HEK293 (cell line): ENCODE data around the gene PLCB1.

Experiments
- CTCF ChIA-PET: fragments of 350-600 bp; formaldehyde crosslinking; extraction: SDS; loops from one replicate; lab custom pipeline; 2021; ENCODE audit warnings: antibody characterized with exemption; lab: Yijun Ruan, JAX
- POLR2A ChIA-PET: fragments of 300-600 bp; formaldehyde crosslinking; extraction: SDS; loops from one replicate; lab custom pipeline; 2020; ENCODE audit warnings: antibody characterized with exemption, inconsistent platforms; lab: Yijun Ruan, JAX
- H3K27ac ChIP-seq: fragments of 200-500 bp; sonication (Bioruptor generic); 2 replicates; pipeline ENCODE4 v1.5.1; 2014; ENCODE audit warnings: low read depth, low read length, control low read depth, inconsistent platforms; ENCODE audit errors: extremely low read depth
- H3K36me3 ChIP-seq, 2 experiments: fragments of 200-500 bp in 1 of 2; sonication (Bioruptor generic) in 1 of 2; 1 replicate in 1 of 2; 2 replicates in 1 of 2; pipeline ENCODE4 v1.5.1; 2014 to 2017; ENCODE audit warnings: inconsistent platforms in 2 of 2, low read length in 2 of 2; ENCODE audit not compliant: control insufficient read depth in 2 of 2, insufficient read depth in 1 of 2
- H3K4me1 ChIP-seq: fragments of 200-500 bp; sonication (Bioruptor generic); 2 replicates; pipeline ENCODE4 v1.5.1; 2014; ENCODE audit warnings: mild to moderate bottlenecking, low read length, inconsistent platforms; ENCODE audit not compliant: control insufficient read depth, insufficient read depth
- H3K4me3 ChIP-seq: 2 replicates; pipeline ENCODE4 v1.5.1; 2011; ENCODE audit warnings: low read depth, mild to moderate bottlenecking, control low read depth, low read length, moderate library complexity
- H3K9me3 ChIP-seq: fragments of 200-500 bp; sonication (Bioruptor generic); 2 replicates; pipeline ENCODE4 v1.5.1; 2014; ENCODE audit warnings: low read depth, low read length, inconsistent platforms; ENCODE audit not compliant: control insufficient read depth, insufficient read depth
- GLI4 ChIP-seq: fragments of 450-650 bp; formaldehyde crosslinking; IDR thresholded peaks from 2 replicates; pipeline ENCODE4 v1.5.1; 2016; ENCODE audit warnings: missing biosample characterization, missing genetic modification characterization
- IKZF3 ChIP-seq: fragments of 450-650 bp; IDR thresholded peaks from 2 replicates; pipeline ENCODE4 v1.5.0; 2018; ENCODE audit warnings: missing biosample characterization, mild to moderate bottlenecking, missing genetic modification characterization, moderate library complexity
- KLF9 ChIP-seq: fragments of 450-650 bp; formaldehyde crosslinking; IDR thresholded peaks from 2 replicates; pipeline ENCODE4 v1.5.1; 2016; ENCODE audit warnings: missing biosample characterization, missing genetic modification characterization, low read depth
- PATZ1 ChIP-seq: fragments of 450-650 bp; formaldehyde crosslinking; IDR thresholded peaks from 2 replicates; pipeline ENCODE4 v1.5.1; 2016; ENCODE audit warnings: missing biosample characterization, missing genetic modification characterization
- PRDM10 ChIP-seq: fragments of 450-650 bp; formaldehyde crosslinking; IDR thresholded peaks from 2 replicates; pipeline ENCODE4 v1.5.1; 2016; ENCODE audit warnings: missing biosample characterization, missing genetic modification characterization
- ZBTB1 ChIP-seq: fragments of 450-650 bp; formaldehyde crosslinking; IDR thresholded peaks from 2 replicates; pipeline ENCODE4 v1.5.1; 2016; ENCODE audit warnings: missing biosample characterization, missing genetic modification characterization
- ZNF174 ChIP-seq: fragments of 450-650 bp; formaldehyde crosslinking; IDR thresholded peaks from 2 replicates; pipeline ENCODE4 v1.5.0; 2017; ENCODE audit warnings: missing biosample characterization, mild to moderate bottlenecking, missing genetic modification characterization
- ZNF2 ChIP-seq: fragments of 450-650 bp; formaldehyde crosslinking; IDR thresholded peaks from 2 replicates; pipeline ENCODE4 v1.5.1; 2016; ENCODE audit warnings: missing biosample characterization, missing genetic modification characterization
- ZNF391 ChIP-seq: fragments of 450-650 bp; formaldehyde crosslinking; IDR thresholded peaks from 2 replicates; pipeline ENCODE4 v1.5.1; 2016; ENCODE audit warnings: low read depth, missing biosample characterization, missing genetic modification characterization, borderline replicate concordance
- ZNF488 ChIP-seq: fragments of 450-650 bp; formaldehyde crosslinking; IDR thresholded peaks from 2 replicates; pipeline ENCODE4 v1.5.1; 2016; ENCODE audit warnings: missing biosample characterization, missing genetic modification characterization
- ZNF518A ChIP-seq: fragments of 450-650 bp; formaldehyde crosslinking; conservative IDR thresholded peaks from 2 replicates; pipeline ENCODE4 v1.5.1; 2016; ENCODE audit warnings: low read depth, missing biosample characterization, missing genetic modification characterization
- ZNF768 ChIP-seq: fragments of 450-650 bp; formaldehyde crosslinking; IDR thresholded peaks from 2 replicates; pipeline ENCODE4 v1.5.1; 2018; ENCODE audit warnings: missing biosample characterization, mild to moderate bottlenecking, missing genetic modification characterization
- ZNF791 ChIP-seq: fragments of 450-650 bp; formaldehyde crosslinking; IDR thresholded peaks from 2 replicates; pipeline ENCODE4 v1.5.1; 2016; ENCODE audit warnings: missing biosample characterization, missing genetic modification characterization
- ZSCAN23 ChIP-seq: fragments of 450-650 bp; formaldehyde crosslinking; IDR thresholded peaks from 2 replicates; pipeline ENCODE4 v1.5.1; 2016; ENCODE audit warnings: missing biosample characterization, missing genetic modification characterization
- TF ChIP-seq, protein P1 (sequence below): fragments of 450-650 bp; formaldehyde crosslinking; IDR thresholded peaks from 2 replicates; pipeline ENCODE4 v1.5.1; 2016; ENCODE audit warnings: missing biosample characterization, missing genetic modification characterization
- TF ChIP-seq, protein P2 (sequence below): fragments of 450-650 bp; formaldehyde crosslinking; IDR thresholded peaks from 2 replicates; pipeline ENCODE4; 2016; ENCODE audit warnings: missing biosample characterization, missing genetic modification characterization

The PLCB1 gene

DNA sequence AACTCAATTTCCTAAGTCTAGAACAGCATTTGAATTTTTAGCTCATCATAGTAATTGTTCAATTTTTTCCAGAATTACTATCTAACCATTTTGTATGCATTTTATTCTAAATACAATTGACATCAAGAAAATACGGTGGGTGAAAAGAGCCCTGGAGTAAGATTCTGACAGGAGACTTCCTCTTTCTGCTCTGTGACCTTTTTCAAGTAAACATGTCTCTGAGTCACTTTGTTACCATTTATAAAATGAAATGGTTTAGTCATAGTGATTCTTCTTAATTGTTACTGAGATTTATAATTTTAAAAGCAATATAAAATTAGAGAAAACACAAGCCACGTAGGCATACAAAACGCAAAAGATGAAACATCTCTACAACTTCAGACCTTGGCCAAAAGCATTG is 80.2 kb downstream of the PLCB1 start (continued):
- TF ChIP-seq PRDM10, result no peak
- TF ChIP-seq ZNF768, result no peak
- no peak for TF ChIP-seq ZNF791 (tag by site-specific recombination)
- TF ChIP-seq ZNF174 (tag by site-specific recombination), result no peak
- no peak for TF ChIP-seq GLI4 (tag by site-specific recombination)

DNA sequence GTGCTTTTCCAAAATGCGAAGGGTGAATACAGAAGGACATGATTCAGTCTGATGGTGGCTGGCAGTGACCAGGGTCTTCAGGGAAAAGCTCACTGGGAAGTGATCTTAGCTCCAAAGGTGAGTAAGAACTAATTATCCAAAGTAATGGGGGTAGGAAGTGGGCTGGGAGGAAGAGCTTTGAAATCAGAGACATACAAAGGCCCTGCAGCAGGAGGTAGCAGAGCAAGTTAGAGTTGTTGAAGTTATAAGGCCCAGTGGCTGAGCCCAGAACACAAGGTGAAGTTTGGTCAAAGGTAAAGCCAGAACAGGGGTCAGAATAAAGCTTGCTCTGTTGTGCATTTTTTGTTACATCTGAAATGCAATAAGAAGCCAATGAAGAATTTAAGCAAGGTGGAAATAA is 81.2 kb downstream of the PLCB1 start:
- CTCF ChIA-PET, result no interaction called here
- H3K27ac ChIP-seq, result no peak overlapping the region
- no peaks in the 10 kb centered on the region for H3K9me3 ChIP-seq
- POLR2A ChIA-PET, result no interaction called here
- H3K36me3 ChIP-seq, result no peaks in the 10 kb centered on the region
- H3K4me3 ChIP-seq, result no peak overlapping the region
- peaks cover 12% of the 10 kb centered on the region for H3K4me1 ChIP-seq
- no peak for TF ChIP-seq PRDM10
- TF ChIP-seq ZNF518A (tag by site-specific recombination), result no peak
- no peak for TF ChIP-seq KLF9
- TF ChIP-seq ZNF391 (tag by site-specific recombination), result no peak
- TF ChIP-seq, protein P1, sequence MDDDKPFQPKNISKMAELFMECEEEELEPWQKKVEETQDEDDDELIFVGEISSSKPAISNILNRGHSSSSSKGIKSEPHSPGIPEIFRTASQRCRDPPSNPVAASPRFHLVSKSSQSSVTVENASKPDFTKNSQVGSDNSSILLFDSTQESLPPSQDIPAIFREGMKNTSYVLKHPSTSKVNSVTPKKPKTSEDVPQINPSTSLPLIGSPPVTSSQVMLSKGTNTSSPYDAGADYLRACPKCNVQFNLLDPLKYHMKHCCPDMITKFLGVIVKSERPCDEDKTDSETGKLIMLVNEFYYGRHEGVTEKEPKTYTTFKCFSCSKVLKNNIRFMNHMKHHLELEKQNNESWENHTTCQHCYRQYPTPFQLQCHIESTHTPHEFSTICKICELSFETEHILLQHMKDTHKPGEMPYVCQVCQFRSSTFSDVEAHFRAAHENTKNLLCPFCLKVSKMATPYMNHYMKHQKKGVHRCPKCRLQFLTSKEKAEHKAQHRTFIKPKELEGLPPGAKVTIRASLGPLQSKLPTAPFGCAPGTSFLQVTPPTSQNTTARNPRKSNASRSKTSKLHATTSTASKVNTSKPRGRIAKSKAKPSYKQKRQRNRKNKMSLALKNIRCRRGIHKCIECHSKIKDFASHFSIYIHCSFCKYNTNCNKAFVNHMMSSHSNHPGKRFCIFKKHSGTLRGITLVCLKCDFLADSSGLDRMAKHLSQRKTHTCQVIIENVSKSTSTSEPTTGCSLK (tag by site-specific recombination), result no peak
- no peak for TF ChIP-seq ZSCAN23 (tag by site-specific recombination)
- no peak for TF ChIP-seq ZBTB1
- TF ChIP-seq IKZF3, result no peak
- TF ChIP-seq ZNF2, result no peak
- TF ChIP-seq, protein P2, sequence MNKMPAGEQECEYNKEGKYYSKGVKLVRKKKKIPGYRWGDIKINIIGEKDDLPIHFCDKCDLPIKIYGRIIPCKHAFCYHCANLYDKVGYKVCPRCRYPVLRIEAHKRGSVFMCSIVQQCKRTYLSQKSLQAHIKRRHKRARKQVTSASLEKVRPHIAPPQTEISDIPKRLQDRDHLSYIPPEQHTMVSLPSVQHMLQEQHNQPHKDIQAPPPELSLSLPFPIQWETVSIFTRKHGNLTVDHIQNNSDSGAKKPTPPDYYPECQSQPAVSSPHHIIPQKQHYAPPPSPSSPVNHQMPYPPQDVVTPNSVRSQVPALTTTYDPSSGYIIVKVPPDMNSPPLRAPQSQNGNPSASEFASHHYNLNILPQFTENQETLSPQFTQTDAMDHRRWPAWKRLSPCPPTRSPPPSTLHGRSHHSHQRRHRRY (tag by site-specific recombination), result no peak
- no peak for TF ChIP-seq ZNF768
- TF ChIP-seq ZNF488, result no peak
- TF ChIP-seq PATZ1 (tag by site-specific recombination), result no peak
